Gastroesophageal sphincter (tissue), 4 donors: ENCODE results near the gene TTC7B. TPM values are rescaled to one million over a fixed set of nuclear protein-coding genes. Genes with fewer than 3 reads are reported as not detected.

Experiments
- ATAC-seq: fragments of 150-250 bp; one replicate; pipeline ENCODE4 v1.9.1; 2016; ENCODE audit warnings: mild to moderate bottlenecking, moderate library complexity
- H3K27ac ChIP-seq, 4 donors: fragments of 200-600 bp; sonication (generic) in 3 of 4; 1 replicate in 3 of 4; 2 replicates in 1 of 4; pipeline ENCODE4 v1.5.1; 2016 to 2019
- H3K27me3 ChIP-seq: fragments of 200-600 bp; sonication (generic); one replicate; pipeline ENCODE4 v1.5.1; 2019
- H3K36me3 ChIP-seq, 2 donors: fragments of 200-600 bp; sonication (generic); one replicate each; pipeline ENCODE4 v1.5.1; 2019; ENCODE audit warnings: control low read depth in 1 of 2
- H3K4me1 ChIP-seq, 3 donors: fragments of 200-600 bp; sonication (generic); 1 replicate in 2 of 3; 2 replicates in 1 of 3; pipeline ENCODE4 v1.5.1; 2016 to 2019; ENCODE audit warnings: control low read depth in 2 of 3
- H3K4me3 ChIP-seq, 2 donors: fragments of 200-600 bp; sonication (generic); one replicate each; pipeline ENCODE4 v1.5.1; 2019; ENCODE audit warnings: mild to moderate bottlenecking in 1 of 2, moderate library complexity in 1 of 2
- H3K9me3 ChIP-seq, 3 donors: fragments of 200-600 bp; sonication (generic); one replicate each; pipeline ENCODE4 v1.5.1; 2017 to 2019; ENCODE audit warnings: control low read depth in 2 of 3
- EP300 ChIP-seq: sonication (generic); formaldehyde crosslinking; IDR thresholded peaks from one replicate; pipeline ENCODE4 v1.6.1; 2017; ENCODE audit warnings: antibody characterized with exemption, mild to moderate bottlenecking
- POLR2A ChIP-seq, 2 donors: fragments of 450-650 bp; IDR thresholded peaks; one replicate each; pipeline ENCODE4 v1.6.1; 2017; ENCODE audit warnings: antibody characterized with exemption in 2 of 2, mild to moderate bottlenecking in 2 of 2, moderate library complexity in 1 of 2
- POLR2AphosphoS5 ChIP-seq: sonication (generic); formaldehyde crosslinking; IDR thresholded peaks from one replicate; pipeline ENCODE4 v1.6.1; 2017; ENCODE audit warnings: antibody characterized with exemption
- WGBS, 2 donors: methylation state at CpG; one replicate each; pipeline ENCODE4 v1.1.5; 2018; ENCODE audit warnings: low coverage in 1 of 2; 5-methylcytosine and 5-hydroxymethylcytosine counted together
- total RNA-seq, 4 donors: library from RNA; depleted of rRNA; stranded (reverse); fragments of >200 nt; gene quantifications; one replicate each; pipeline ENCODE4 v1.1.0, GENCODE V29; 2016
- TF ChIP-seq, protein P1 (sequence below), 4 experiments: fragments of 200-600 bp in 2 of 4; fragments of 450-650 bp in 2 of 4; sonication (generic) in 1 of 4; IDR thresholded peaks; one replicate each; pipeline ENCODE4 v1.5.1; 2017 to 2019; ENCODE audit warnings: antibody characterized with exemption in 4 of 4, mild to moderate bottlenecking in 2 of 4, moderate library complexity in 2 of 4

TTC7B gene
- total RNA-seq, 4 donors from 2014 or later: 59.0 to 170 (median 64.1) TPM

DNA sequence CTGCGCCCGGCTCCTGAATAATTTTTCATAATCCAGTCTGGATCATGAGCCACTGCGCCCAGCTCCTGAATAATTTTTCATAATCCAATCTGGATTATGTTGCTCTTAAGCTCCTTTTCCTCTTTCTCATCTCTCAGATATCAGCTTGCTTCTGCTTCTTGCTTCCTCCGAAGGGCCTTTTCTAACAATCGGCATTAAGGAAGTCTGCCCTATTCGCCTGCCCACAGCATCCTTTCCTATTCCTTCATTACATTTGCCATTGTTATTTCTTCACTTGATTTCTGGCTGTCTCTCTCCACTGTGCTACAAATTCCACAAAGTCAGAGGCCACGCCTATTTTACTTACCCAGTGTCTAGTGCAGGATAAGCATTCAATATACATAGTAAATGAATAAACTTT, 83.5 kb downstream of the TTC7B start:
- Histone ChIP-seq H3K36me3 (peaks cover 0 to 7% of the 10 kb centered on the region in 2 donors), H3K4me1 (peaks cover 0 to 11% (median 0%) of the 10 kb centered on the region in 3 donors), H3K9me3 (no peaks in the 10 kb centered on the region), H3K27ac (no peak overlapping the region), H3K4me3 (no peak overlapping the region), H3K27me3 (no peaks in the 10 kb centered on the region)
- ATAC-seq: no peak
- WGBS, 2 donors: 86 to 96% methylated on average over 4 to 7 of the region's 7 CpGs
- TF ChIP-seq EP300 (no peak), POLR2AphosphoS5 (no peak), POLR2A (IDR thresholded peaks at IDR 0.05) (no peak)
- TF ChIP-seq, protein P1, sequence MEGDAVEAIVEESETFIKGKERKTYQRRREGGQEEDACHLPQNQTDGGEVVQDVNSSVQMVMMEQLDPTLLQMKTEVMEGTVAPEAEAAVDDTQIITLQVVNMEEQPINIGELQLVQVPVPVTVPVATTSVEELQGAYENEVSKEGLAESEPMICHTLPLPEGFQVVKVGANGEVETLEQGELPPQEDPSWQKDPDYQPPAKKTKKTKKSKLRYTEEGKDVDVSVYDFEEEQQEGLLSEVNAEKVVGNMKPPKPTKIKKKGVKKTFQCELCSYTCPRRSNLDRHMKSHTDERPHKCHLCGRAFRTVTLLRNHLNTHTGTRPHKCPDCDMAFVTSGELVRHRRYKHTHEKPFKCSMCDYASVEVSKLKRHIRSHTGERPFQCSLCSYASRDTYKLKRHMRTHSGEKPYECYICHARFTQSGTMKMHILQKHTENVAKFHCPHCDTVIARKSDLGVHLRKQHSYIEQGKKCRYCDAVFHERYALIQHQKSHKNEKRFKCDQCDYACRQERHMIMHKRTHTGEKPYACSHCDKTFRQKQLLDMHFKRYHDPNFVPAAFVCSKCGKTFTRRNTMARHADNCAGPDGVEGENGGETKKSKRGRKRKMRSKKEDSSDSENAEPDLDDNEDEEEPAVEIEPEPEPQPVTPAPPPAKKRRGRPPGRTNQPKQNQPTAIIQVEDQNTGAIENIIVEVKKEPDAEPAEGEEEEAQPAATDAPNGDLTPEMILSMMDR (IDR thresholded peaks at IDR 0.05): no peak

DNA sequence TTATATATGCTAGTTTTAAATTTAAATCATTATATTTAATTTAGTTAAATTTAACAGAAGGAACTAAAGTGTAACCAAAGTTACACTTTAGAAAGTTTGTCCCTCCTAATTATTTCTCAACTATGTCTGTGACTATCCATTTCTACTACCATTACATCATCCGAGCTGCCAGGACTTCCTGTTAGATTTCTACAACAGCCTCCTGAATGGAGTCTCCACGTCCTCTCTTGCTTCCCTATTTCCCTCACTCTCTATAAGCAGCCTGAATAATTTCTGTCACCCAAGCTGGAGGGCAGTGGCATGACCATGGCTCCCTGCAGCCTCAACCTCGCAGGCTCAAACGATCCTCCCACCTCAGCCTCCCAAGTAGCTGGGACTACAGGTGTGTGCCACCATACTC, 84.1 kb downstream of the TTC7B start:
- TF ChIP-seq POLR2AphosphoS5: no peak
- no peak for TF ChIP-seq POLR2A (IDR thresholded peaks at IDR 0.05)
- TF ChIP-seq, protein P1 (IDR thresholded peaks at IDR 0.05): no peak
- H3K4me3 ChIP-seq: no peak overlapping the region
- H3K4me1 ChIP-seq: peaks cover 0 to 13% (median 0%) of the 10 kb centered on the region in 3 donors
- ATAC-seq: no peak
- WGBS, 2 donors: 83 to 100% methylated on average over 1 to 2 of the region's 4 CpGs
- H3K36me3 ChIP-seq: peaks cover 0 to 7% of the 10 kb centered on the region in 2 donors
- no peaks in the 10 kb centered on the region for H3K27me3 ChIP-seq
- no peaks in the 10 kb centered on the region for H3K9me3 ChIP-seq
- H3K27ac ChIP-seq: no peak overlapping the region

DNA sequence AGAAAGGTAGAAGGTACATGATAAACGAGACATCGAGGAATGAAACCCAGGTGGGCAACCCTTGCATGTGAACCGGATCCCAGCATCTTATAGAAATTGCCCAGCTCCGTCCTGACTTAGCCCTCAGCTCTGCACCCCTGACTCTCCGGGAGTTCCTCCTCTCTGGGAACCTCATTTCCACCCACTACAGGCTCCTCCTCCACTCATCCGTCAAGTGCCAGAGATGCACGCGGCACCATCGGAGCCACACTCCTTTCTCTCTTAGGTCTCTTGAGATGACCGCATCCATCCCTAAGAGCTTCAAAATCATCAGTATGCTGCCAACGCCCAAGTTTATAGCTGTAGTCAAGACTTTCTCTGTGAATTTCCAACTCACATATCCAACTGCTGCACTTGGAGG, 84.7 kb downstream of the TTC7B start:
- 83 to 99% methylated on average over 9 to 10 of the region's 11 CpGs for WGBS, 2 donors
- no peaks in the 10 kb centered on the region for H3K9me3 ChIP-seq
- no peaks in the 10 kb centered on the region for H3K27me3 ChIP-seq
- peaks cover 0 to 20% (median 2%) of the 10 kb centered on the region in 3 donors for H3K4me1 ChIP-seq
- no peak for ATAC-seq
- H3K27ac ChIP-seq: no peak overlapping the region
- TF ChIP-seq, protein P1 (IDR thresholded peaks at IDR 0.05): no peak
- no peak for TF ChIP-seq POLR2AphosphoS5
- no peak for TF ChIP-seq EP300
- TF ChIP-seq POLR2A (IDR thresholded peaks at IDR 0.05): no peak
- no peak overlapping the region for H3K4me3 ChIP-seq
- H3K36me3 ChIP-seq: peaks cover 0 to 7% of the 10 kb centered on the region in 2 donors

DNA sequence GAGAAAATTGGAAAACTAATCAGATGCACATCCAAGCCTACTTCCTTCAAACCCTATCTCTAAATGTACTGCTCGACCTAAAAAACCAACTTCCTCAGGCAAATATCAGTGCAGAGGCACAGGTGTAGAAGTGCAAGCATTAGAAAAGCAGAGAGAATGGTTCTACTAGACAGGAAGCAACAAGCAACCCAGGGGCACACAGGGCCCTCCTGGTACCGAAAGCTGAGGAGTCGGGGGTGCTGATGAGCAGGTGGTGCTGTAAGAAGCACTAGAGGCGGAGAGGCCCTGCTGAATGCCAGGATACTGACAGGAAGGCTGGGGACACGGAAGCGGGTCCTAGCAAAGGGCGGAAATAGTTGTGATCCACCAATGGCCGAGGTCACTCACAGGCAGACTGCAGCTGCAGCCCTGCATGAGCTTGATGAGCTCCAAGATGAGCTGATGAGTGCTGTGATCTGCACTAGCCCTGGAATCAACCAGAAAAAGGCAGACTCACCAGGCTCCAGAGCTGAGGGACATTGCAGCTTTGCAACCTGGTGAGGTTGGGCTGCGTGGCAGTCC, 85.9 kb downstream of the TTC7B start:
- WGBS, 2 donors: 91 to 93% methylated on average over 8 to 9 of the region's 9 CpGs
- Histone ChIP-seq H3K27me3 (no peaks in the 10 kb centered on the region), H3K9me3 (no peaks in the 10 kb centered on the region), H3K27ac (no peak overlapping the region), H3K4me3 (no peak overlapping the region), H3K4me1 (peaks cover 0 to 30% (median 6%) of the 10 kb centered on the region in 3 donors), H3K36me3 (peaks cover 0 to 7% of the 10 kb centered on the region in 2 donors)
- no peak for ATAC-seq
- TF ChIP-seq POLR2A (IDR thresholded peaks at IDR 0.05): no peak
- TF ChIP-seq EP300: no peak
- no peak for TF ChIP-seq POLR2AphosphoS5
- TF ChIP-seq, protein P1 (IDR thresholded peaks at IDR 0.05): no peak

DNA sequence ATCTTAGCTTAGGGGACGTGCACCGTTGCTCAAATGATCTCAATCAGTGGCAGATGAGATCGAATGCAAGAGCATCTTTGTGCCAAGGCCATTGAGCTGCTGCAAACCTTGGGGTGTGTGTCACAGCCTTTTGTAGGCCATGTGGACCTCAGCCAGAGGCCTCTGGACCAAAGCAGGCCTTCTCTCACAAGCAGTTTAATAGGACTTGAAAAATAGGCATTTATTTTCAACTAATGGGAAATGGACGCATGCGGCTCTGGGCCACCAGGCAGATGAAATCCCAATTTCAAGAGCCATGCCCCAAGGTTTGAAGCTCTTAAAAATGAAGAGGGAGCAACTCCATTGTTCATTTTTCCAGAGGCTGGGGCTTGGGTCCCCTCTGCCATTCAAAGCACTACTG, 87.3 kb downstream of the TTC7B start:
- H3K36me3 ChIP-seq: peaks cover 0 to 7% of the 10 kb centered on the region in 2 donors
- no peak for ATAC-seq
- H3K4me1 ChIP-seq: peaks cover 0 to 43% (median 6%) of the 10 kb centered on the region in 3 donors
- H3K4me3 ChIP-seq: no peak overlapping the region
- H3K9me3 ChIP-seq: no peaks in the 10 kb centered on the region
- no peak overlapping the region for H3K27ac ChIP-seq
- no peak for TF ChIP-seq EP300
- TF ChIP-seq POLR2A (IDR thresholded peaks at IDR 0.05): no peak
- TF ChIP-seq POLR2AphosphoS5: no peak
- TF ChIP-seq, protein P1 (IDR thresholded peaks at IDR 0.05): no peak
- WGBS, 2 donors: 55 to 60% methylated on average over 2 to 5 of the region's 5 CpGs
- no peaks in the 10 kb centered on the region for H3K27me3 ChIP-seq
